ENCODE results near the gene OBSCN. TPM values are rescaled to one million over a fixed set of nuclear protein-coding genes. Genes with fewer than 3 reads are reported as not detected.

OBSCN gene
- total and polyA plus RNA-seq, 2 of the 13 experiments (the other 11 are each of a cell fraction or from before 2014, with no cell fraction given), result 0.20 TPM

GRCh38 chr1:228274452-228275178, 66.8 kb downstream of the OBSCN start:
- ATAC-seq, result no peak
- Histone ChIP-seq H3K36me3 (replicated peaks in 1 of 2; ENCODE audit: control insufficient read depth in 1 of 2, insufficient read depth in 2 of 2, low read length in 2 of 2) (no peaks in the 10 kb centered on the region), H3K4me2 (ENCODE audit: low read depth, low read length) (no peak overlapping the region), H3K27me3 (ENCODE audit: control insufficient read depth in 1 of 2, insufficient read depth in 2 of 2, low read length in 2 of 2) (peaks cover 14 to 40% of the 10 kb centered on the region in 2 experiments), H4K20me1 (ENCODE audit: insufficient read depth, low read length) (no peaks in the 10 kb centered on the region), H3K9me3 (ENCODE audit: low read length) (no peaks in the 10 kb centered on the region), H2AFZ (ENCODE audit: low read length) (no peak overlapping the region), H3K27ac (ENCODE audit: extremely low read length, insufficient read depth, low read length) (no peak overlapping the region), H3K9ac (ENCODE audit: insufficient read depth, low read depth, low read length) (no peak overlapping the region), H3K79me2 (ENCODE audit: insufficient read depth, low read length) (no peaks in the 10 kb centered on the region), H3K4me1 (ENCODE audit: insufficient read depth, low read length) (peaks cover 21% of the 10 kb centered on the region; the same call in 1 of the 2 replicates), H3K4me3 (replicated peaks in 1 of 3; ENCODE audit: insufficient read depth in 1 of 3, low read depth in 2 of 3, low read length in 3 of 3) (no peak overlapping the region)
- WGBS (ENCODE audit: low lambda C conversion rate), result 49% methylated on average over 12 of the region's 25 CpGs
- ChIA-PET CTCF (ENCODE audit: low intra/inter-chr PET ratio, low total read pairs) (no interaction called here), POLR2A (no interaction called here)
- FAIRE-seq, result no peak
- in situ Hi-C loops (cut with HindIII; ENCODE audit: extremely low pct_ligation_motif_present, low pct_unique_long_range_greater_than_20kb), result no loop called here
- intact Hi-C loops (cut with micrococcal nuclease; ENCODE audit: unreplicated experiment), result no loop called here
- BruUV-seq (replicated peaks), result no TSS peak
- no peak for DNase-seq (ENCODE audit: low spot score)
- TF ChIP-seq PRMT3 (CRISPR knock-in tag; IDR thresholded peaks at IDR 0.05; ENCODE audit: borderline replicate concordance, low read depth) (no peak), ZNF557 (CRISPR knock-in tag; IDR thresholded peaks at IDR 0.05) (no peak), ZBTB10 (CRISPR knock-in tag; IDR thresholded peaks at IDR 0.05; ENCODE audit: borderline replicate concordance) (no peak), ZNF782 (CRISPR knock-in tag; IDR thresholded peaks at IDR 0.05; ENCODE audit: borderline replicate concordance) (no peak), ZNF703 (CRISPR knock-in tag; IDR thresholded peaks at IDR 0.05; ENCODE audit: borderline replicate concordance) (no peak), TCF7 (IDR thresholded peaks at IDR 0.05; ENCODE audit: low read depth) (no peak), ZNF142 (CRISPR knock-in tag; IDR thresholded peaks at IDR 0.05) (no peak), PAWR (CRISPR knock-in tag; IDR thresholded peaks at IDR 0.05; ENCODE audit: borderline replicate concordance) (no peak), SMAD1 (CRISPR knock-in tag; IDR thresholded peaks at IDR 0.05; ENCODE audit: borderline replicate concordance, low read depth) (no peak)
- TF ChIP-seq, protein P1, sequence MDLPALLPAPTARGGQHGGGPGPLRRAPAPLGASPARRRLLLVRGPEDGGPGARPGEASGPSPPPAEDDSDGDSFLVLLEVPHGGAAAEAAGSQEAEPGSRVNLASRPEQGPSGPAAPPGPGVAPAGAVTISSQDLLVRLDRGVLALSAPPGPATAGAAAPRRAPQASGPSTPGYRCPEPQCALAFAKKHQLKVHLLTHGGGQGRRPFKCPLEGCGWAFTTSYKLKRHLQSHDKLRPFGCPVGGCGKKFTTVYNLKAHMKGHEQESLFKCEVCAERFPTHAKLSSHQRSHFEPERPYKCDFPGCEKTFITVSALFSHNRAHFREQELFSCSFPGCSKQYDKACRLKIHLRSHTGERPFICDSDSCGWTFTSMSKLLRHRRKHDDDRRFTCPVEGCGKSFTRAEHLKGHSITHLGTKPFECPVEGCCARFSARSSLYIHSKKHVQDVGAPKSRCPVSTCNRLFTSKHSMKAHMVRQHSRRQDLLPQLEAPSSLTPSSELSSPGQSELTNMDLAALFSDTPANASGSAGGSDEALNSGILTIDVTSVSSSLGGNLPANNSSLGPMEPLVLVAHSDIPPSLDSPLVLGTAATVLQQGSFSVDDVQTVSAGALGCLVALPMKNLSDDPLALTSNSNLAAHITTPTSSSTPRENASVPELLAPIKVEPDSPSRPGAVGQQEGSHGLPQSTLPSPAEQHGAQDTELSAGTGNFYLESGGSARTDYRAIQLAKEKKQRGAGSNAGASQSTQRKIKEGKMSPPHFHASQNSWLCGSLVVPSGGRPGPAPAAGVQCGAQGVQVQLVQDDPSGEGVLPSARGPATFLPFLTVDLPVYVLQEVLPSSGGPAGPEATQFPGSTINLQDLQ (CRISPR knock-in tag; IDR thresholded peaks at IDR 0.05), result no peak
- TF ChIP-seq, protein P2, sequence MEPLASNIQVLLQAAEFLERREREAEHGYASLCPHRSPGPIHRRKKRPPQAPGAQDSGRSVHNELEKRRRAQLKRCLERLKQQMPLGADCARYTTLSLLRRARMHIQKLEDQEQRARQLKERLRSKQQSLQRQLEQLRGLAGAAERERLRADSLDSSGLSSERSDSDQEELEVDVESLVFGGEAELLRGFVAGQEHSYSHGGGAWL (CRISPR knock-in tag; IDR thresholded peaks at IDR 0.05), result no peak
